Liver (tissue), 9 donors: Measurements from ENCODE around the gene FOLR1. TPM values are rescaled to one million over a fixed set of nuclear protein-coding genes. Genes with fewer than 3 reads are reported as not detected.

ENCODE experiments used
- DNase-seq: peaks from one replicate; pipeline ENCODE4 v3.0.0-alpha.2; 2017; ENCODE audit warnings: low spot score
- H3K27ac ChIP-seq, 2 donors: one replicate each; pipeline ENCODE4 v1.7.0; 2013; ENCODE audit warnings: inconsistent platforms in 2 of 2, low read length in 2 of 2, control low read depth in 1 of 2, low read depth in 1 of 2, mild to moderate bottlenecking in 1 of 2
- H3K27me3 ChIP-seq, 4 donors: one replicate each; pipeline versions ENCODE4 v1.6.1 to v1.7.0; 2013; ENCODE audit warnings: low read length in 3 of 4, inconsistent platforms in 1 of 4, mild to moderate bottlenecking in 1 of 4, moderate library complexity in 1 of 4; ENCODE audit not compliant: control insufficient read depth in 4 of 4, insufficient read depth in 4 of 4
- H3K36me3 ChIP-seq, 4 donors: one replicate each; pipeline versions ENCODE4 v1.6.1 to v1.7.0; 2013; ENCODE audit warnings: low read length in 3 of 4, mild to moderate bottlenecking in 3 of 4, low read depth in 1 of 4, moderate library complexity in 1 of 4; ENCODE audit not compliant: control insufficient read depth in 4 of 4, insufficient read depth in 3 of 4
- H3K4me1 ChIP-seq, 4 donors: one replicate each; pipeline versions ENCODE4 v1.6.1 to v1.7.0; 2013; ENCODE audit warnings: low read length in 3 of 4, mild to moderate bottlenecking in 3 of 4, moderate library complexity in 1 of 4; ENCODE audit not compliant: control insufficient read depth in 4 of 4, insufficient read depth in 4 of 4
- H3K4me3 ChIP-seq, 3 donors: one replicate each; pipeline versions ENCODE4 v1.6.1 to v1.7.0; 2013; ENCODE audit warnings: low read length in 3 of 3, control low read depth in 1 of 3, low read depth in 1 of 3, mild to moderate bottlenecking in 1 of 3
- H3K9ac ChIP-seq, 2 donors: one replicate each; pipeline ENCODE4 v1.7.0; 2013; ENCODE audit warnings: low read length in 2 of 2, mild to moderate bottlenecking in 2 of 2, moderate library complexity in 2 of 2, control low read depth in 1 of 2, low read depth in 1 of 2
- H3K9me3 ChIP-seq, 4 donors: one replicate each; pipeline versions ENCODE4 v1.6.1 to v1.7.0; 2013; ENCODE audit warnings: low read length in 3 of 4; ENCODE audit not compliant: control insufficient read depth in 4 of 4
- EGR1 ChIP-seq, 2 donors: IDR thresholded peaks; 2 replicates each; pipeline ENCODE4 v1.6.1; 2016 to 2018; ENCODE audit warnings: antibody characterized with exemption in 2 of 2, low read depth in 2 of 2
- FOXA1 ChIP-seq: IDR thresholded peaks from 2 replicates; pipeline ENCODE4 v1.6.1; 2016; ENCODE audit warnings: antibody characterized with exemption
- FOXA2 ChIP-seq: IDR thresholded peaks from 2 replicates; pipeline ENCODE4 v1.6.1; 2016; ENCODE audit warnings: antibody characterized with exemption
- GABPA ChIP-seq, 2 donors: IDR thresholded peaks in 1 of 2; conservative IDR thresholded peaks in 1 of 2; 2 replicates each; pipeline ENCODE4 v1.6.1; 2016; ENCODE audit warnings: antibody characterized with exemption in 2 of 2, mild to moderate bottlenecking in 1 of 2, moderate library complexity in 1 of 2
- HNF4A ChIP-seq, 2 donors: conservative IDR thresholded peaks; 2 replicates each; pipeline ENCODE4 v1.6.1; 2016; ENCODE audit warnings: antibody characterized with exemption in 2 of 2, mild to moderate bottlenecking in 2 of 2
- HNF4G ChIP-seq: IDR thresholded peaks from 2 replicates; pipeline ENCODE4 v1.6.1; 2016; ENCODE audit warnings: antibody characterized with exemption
- JUND ChIP-seq, 2 donors: IDR thresholded peaks; 2 replicates each; pipeline ENCODE4 v1.6.1; 2016; ENCODE audit warnings: antibody characterized with exemption in 2 of 2
- NR2F2 ChIP-seq: IDR thresholded peaks from 2 replicates; pipeline ENCODE4 v1.6.1; 2016; ENCODE audit warnings: antibody characterized with exemption
- RAD21 ChIP-seq, 2 donors: IDR thresholded peaks; 2 replicates each; pipeline ENCODE4 v1.6.1; 2016; ENCODE audit warnings: antibody characterized with exemption in 2 of 2, mild to moderate bottlenecking in 2 of 2
- RXRA ChIP-seq, 2 donors: IDR thresholded peaks; 2 replicates each; pipeline ENCODE4 v1.6.1; 2017 to 2018; ENCODE audit warnings: antibody characterized with exemption in 2 of 2, mild to moderate bottlenecking in 1 of 2
- SP1 ChIP-seq: IDR thresholded peaks from 2 replicates; pipeline ENCODE4 v1.6.1; 2018; ENCODE audit warnings: antibody characterized with exemption, mild to moderate bottlenecking
- TAF1 ChIP-seq: conservative IDR thresholded peaks from 2 replicates; pipeline ENCODE4 v1.6.1; 2016; ENCODE audit warnings: antibody characterized with exemption, mild to moderate bottlenecking
- YY1 ChIP-seq: IDR thresholded peaks from 2 replicates; pipeline ENCODE4 v1.6.1; 2016; ENCODE audit warnings: antibody characterized with exemption, mild to moderate bottlenecking
- WGBS: extraction: QIAGEN DNeasy Blood & Tissue Kit; methylation state at CpG from one replicate; pipeline ENCODE4 v1.1.7; 2013; 5-methylcytosine and 5-hydroxymethylcytosine counted together
- polyA plus RNA-seq, 2 donors: library from polyadenylated mRNA; stranded (reverse) in 1 of 2; unstranded in 1 of 2; fragments of 200-250 nt in 1 of 2; fragments of >200 nt in 1 of 2; fragmentation: Nextera tagmentation in 1 of 2; extraction: Ambion mirVana in 1 of 2; gene quantifications; one replicate each; pipeline versions ENCODE4 v1.2.1 to v1.2.3, GENCODE V29; 2013 to 2015
- total RNA-seq, 2 donors: library from RNA; depleted of rRNA; stranded (reverse); fragments of >200 nt; gene quantifications; one replicate each; pipeline ENCODE4 v1.2.3, GENCODE V29; 2014
- TF ChIP-seq, protein P1 (sequence below): IDR thresholded peaks from 2 replicates; pipeline ENCODE4 v1.6.1; 2016; ENCODE audit warnings: antibody characterized with exemption, mild to moderate bottlenecking
- TF ChIP-seq, protein P2 (sequence below): fragments of 150-350 bp; IDR thresholded peaks from 2 replicates; pipeline ENCODE4 v1.5.1; 2017; ENCODE audit warnings: improper control_type of control experiment, low read depth, low read length; ENCODE audit not compliant: missing input control
- TF ChIP-seq, protein P3 (sequence below): IDR thresholded peaks from 2 replicates; pipeline ENCODE4 v1.6.1; 2016; ENCODE audit warnings: antibody characterized with exemption
- donor health status: healthy.
- donor health status: healthy.
- donor health status: healthy.
- donor health status: healthy.
- donor health status: healthy.

FOLR1 gene
- total and polyA plus RNA-seq, 4 donors = 0.06 to 0.21 (median 0.09) TPM; not detected in 1

DNA sequence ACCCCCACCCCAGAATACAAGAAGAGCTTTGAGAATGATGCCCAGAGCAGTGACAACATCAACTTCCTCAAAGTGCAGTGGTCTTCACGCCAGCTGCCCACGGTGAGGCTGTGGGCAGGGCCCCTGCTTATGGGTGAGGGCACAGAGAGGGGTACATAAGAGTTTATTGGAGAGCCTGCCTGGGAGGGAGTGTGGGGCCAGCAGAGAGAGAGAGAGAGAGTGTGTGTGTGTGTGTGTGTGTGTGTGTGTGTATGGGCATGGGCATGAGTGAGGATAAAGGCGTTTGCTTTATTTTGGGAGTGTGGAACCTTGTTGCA lies 42.5 kb downstream of the FOLR1 start:
- 84% methylated on average over 3 of the region's 3 CpGs for whole genome bisulfite sequencing
- Histone ChIP-seq H3K27me3 (no peaks in the 10 kb centered on the region), H3K9me3 (no peaks in the 10 kb centered on the region), H3K9ac (no peak overlapping the region), H3K4me1 (peaks cover 0 to 11% (median 6%) of the 10 kb centered on the region in 4 donors), H3K4me3 (no peak overlapping the region), H3K27ac (no peak overlapping the region), H3K36me3 (peaks cover 22 to 79% (median 41%) of the 10 kb centered on the region in 4 donors)
- DNase-seq = peak; percentile 32
- TF ChIP-seq RXRA (IDR thresholded peaks at IDR 0.05) (no peak), SP1 (no peak), FOXA2 (no peak), YY1 (no peak), RAD21 (IDR thresholded peaks at IDR 0.05) (no peak), GABPA (IDR thresholded peaks at IDR 0.05 in 1 of 2, conservative IDR thresholded peaks at IDR 0.05 in 1 of 2) (no peak)
- TF ChIP-seq, protein P1, sequence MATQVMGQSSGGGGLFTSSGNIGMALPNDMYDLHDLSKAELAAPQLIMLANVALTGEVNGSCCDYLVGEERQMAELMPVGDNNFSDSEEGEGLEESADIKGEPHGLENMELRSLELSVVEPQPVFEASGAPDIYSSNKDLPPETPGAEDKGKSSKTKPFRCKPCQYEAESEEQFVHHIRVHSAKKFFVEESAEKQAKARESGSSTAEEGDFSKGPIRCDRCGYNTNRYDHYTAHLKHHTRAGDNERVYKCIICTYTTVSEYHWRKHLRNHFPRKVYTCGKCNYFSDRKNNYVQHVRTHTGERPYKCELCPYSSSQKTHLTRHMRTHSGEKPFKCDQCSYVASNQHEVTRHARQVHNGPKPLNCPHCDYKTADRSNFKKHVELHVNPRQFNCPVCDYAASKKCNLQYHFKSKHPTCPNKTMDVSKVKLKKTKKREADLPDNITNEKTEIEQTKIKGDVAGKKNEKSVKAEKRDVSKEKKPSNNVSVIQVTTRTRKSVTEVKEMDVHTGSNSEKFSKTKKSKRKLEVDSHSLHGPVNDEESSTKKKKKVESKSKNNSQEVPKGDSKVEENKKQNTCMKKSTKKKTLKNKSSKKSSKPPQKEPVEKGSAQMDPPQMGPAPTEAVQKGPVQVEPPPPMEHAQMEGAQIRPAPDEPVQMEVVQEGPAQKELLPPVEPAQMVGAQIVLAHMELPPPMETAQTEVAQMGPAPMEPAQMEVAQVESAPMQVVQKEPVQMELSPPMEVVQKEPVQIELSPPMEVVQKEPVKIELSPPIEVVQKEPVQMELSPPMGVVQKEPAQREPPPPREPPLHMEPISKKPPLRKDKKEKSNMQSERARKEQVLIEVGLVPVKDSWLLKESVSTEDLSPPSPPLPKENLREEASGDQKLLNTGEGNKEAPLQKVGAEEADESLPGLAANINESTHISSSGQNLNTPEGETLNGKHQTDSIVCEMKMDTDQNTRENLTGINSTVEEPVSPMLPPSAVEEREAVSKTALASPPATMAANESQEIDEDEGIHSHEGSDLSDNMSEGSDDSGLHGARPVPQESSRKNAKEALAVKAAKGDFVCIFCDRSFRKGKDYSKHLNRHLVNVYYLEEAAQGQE = no peak
- TF ChIP-seq, protein P2, sequence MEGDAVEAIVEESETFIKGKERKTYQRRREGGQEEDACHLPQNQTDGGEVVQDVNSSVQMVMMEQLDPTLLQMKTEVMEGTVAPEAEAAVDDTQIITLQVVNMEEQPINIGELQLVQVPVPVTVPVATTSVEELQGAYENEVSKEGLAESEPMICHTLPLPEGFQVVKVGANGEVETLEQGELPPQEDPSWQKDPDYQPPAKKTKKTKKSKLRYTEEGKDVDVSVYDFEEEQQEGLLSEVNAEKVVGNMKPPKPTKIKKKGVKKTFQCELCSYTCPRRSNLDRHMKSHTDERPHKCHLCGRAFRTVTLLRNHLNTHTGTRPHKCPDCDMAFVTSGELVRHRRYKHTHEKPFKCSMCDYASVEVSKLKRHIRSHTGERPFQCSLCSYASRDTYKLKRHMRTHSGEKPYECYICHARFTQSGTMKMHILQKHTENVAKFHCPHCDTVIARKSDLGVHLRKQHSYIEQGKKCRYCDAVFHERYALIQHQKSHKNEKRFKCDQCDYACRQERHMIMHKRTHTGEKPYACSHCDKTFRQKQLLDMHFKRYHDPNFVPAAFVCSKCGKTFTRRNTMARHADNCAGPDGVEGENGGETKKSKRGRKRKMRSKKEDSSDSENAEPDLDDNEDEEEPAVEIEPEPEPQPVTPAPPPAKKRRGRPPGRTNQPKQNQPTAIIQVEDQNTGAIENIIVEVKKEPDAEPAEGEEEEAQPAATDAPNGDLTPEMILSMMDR = no peak
- TF ChIP-seq, protein P3, sequence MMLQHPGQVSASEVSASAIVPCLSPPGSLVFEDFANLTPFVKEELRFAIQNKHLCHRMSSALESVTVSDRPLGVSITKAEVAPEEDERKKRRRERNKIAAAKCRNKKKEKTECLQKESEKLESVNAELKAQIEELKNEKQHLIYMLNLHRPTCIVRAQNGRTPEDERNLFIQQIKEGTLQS = no peak

DNA sequence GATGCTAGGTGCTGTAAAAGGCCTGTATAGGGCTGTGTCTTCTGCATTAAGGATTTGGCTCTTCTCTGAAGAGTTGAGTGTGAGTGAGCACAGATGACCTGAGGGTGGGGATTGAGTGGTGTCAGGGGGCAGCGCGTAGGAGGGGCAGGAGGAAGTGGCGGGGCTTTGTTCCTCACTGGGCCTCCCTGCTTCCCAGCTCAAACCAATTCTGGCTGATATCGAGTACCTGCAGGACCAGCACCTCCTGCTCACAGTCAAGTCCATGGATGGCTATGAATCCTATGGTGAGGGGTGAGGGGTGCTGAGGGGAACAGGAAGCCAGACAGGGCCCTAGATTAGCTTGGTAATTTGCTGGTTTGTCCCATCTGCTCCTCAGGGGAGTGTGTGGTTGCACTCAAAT lies 43.0 kb downstream of the FOLR1 start:
- 96% methylated on average over 4 of the region's 4 CpGs for WGBS
- H3K4me1 ChIP-seq = peaks cover 3 to 15% (median 9%) of the 10 kb centered on the region in 4 donors
- peaks cover 19 to 75% (median 39%) of the 10 kb centered on the region in 4 donors for H3K36me3 ChIP-seq
- TF ChIP-seq, protein P3 = no peak
- TF ChIP-seq NR2F2 (no peak), TAF1 (no peak), HNF4A (conservative IDR thresholded peaks at IDR 0.05) (no peak), GABPA (IDR thresholded peaks at IDR 0.05 in 1 of 2, conservative IDR thresholded peaks at IDR 0.05 in 1 of 2) (no peak), HNF4G (no peak), JUND (IDR thresholded peaks at IDR 0.05) (no peak), FOXA2 (no peak), FOXA1 (no peak), YY1 (no peak), EGR1 (IDR thresholded peaks at IDR 0.05; ENCODE audit: low read depth in 2 of 2) (no peak), RXRA (IDR thresholded peaks at IDR 0.05) (no peak)
- TF ChIP-seq, protein P1 = no peak
- no peak overlapping the region for H3K27ac ChIP-seq
- H3K27me3 ChIP-seq = no peaks in the 10 kb centered on the region
- no peak for DNase-seq
- H3K9me3 ChIP-seq = no peaks in the 10 kb centered on the region
- H3K4me3 ChIP-seq = no peak overlapping the region
- H3K9ac ChIP-seq = no peak overlapping the region
